Testis (tissue), 3 donors: ENCODE measurements around the gene FER1L5. TPM values are rescaled to one million over a fixed set of nuclear protein-coding genes. Genes with fewer than 3 reads are reported as not detected.

Experiments
- DNase-seq: peaks from one replicate; pipeline ENCODE4 v3.0.0-alpha.2; 2019
- H3K27ac ChIP-seq, 2 donors: fragments of 200-600 bp; sonication (generic); one replicate each; pipeline ENCODE4 v1.5.1; 2019
- H3K27me3 ChIP-seq: fragments of 200-600 bp; sonication (generic); one replicate; pipeline ENCODE4 v1.5.1; 2019
- H3K36me3 ChIP-seq: fragments of 200-600 bp; sonication (generic); one replicate; pipeline ENCODE4 v1.5.1; 2017; ENCODE audit warnings: low read depth; ENCODE audit errors: missing control alignments
- H3K4me1 ChIP-seq: fragments of 200-600 bp; sonication (generic); one replicate; pipeline ENCODE4 v1.5.1; 2019
- H3K4me3 ChIP-seq, 2 donors: fragments of 200-600 bp; sonication (generic); one replicate each; pipeline ENCODE4 v1.5.1; 2017 to 2019
- H3K9me3 ChIP-seq: fragments of 200-600 bp; sonication (generic); one replicate; pipeline ENCODE4 v1.5.1; 2017
- POLR2A ChIP-seq: fragments of 450-650 bp; IDR thresholded peaks from one replicate; pipeline ENCODE4 v1.6.1; 2017; ENCODE audit warnings: antibody characterized with exemption, mild to moderate bottlenecking, moderate library complexity
- WGBS, 2 donors: methylation state at CpG; one replicate each; pipeline ENCODE4 v1.1.5; 2018; 5-methylcytosine and 5-hydroxymethylcytosine counted together
- intact Hi-C: fragments of 100-400 bp; cut with DNase I; formaldehyde crosslinking; loops from one replicate; pipeline ENCODE4 v1.15.1; 2023; ENCODE audit warnings: low total_unique reads
- polyA plus RNA-seq: library from polyadenylated mRNA; stranded (reverse); fragments of 350-450 nt; fragmentation: Illumina TruSeq; extraction: RNeasy Lipid Tissue Mini Kit (QIAGEN cat#74804); gene quantifications from one replicate; pipeline ENCODE4 v1.2.3, GENCODE V29; 2014; ENCODE audit warnings: low read depth, low replicate concordance; ENCODE audit not compliant: insufficient read depth
- total RNA-seq, 2 donors: library from RNA; depleted of rRNA; stranded (reverse); fragments of >200 nt; gene quantifications; one replicate each; pipeline ENCODE4 v1.2.3, GENCODE V29; 2016
- TF ChIP-seq, protein P1 (sequence below), 3 experiments: fragments of 450-650 bp in 2 of 3; fragments of 200-600 bp in 1 of 3; sonication (generic) in 1 of 3; IDR thresholded peaks; one replicate each; pipeline ENCODE4 v1.5.1; 2016 to 2019; ENCODE audit warnings: antibody characterized with exemption in 3 of 3, mild to moderate bottlenecking in 2 of 3, moderate library complexity in 1 of 3

Gene FER1L5
- total and polyA plus RNA-seq, 3 donors from 2014 or later: 7.1 to 15.3 (median 15.0) TPM

DNA sequence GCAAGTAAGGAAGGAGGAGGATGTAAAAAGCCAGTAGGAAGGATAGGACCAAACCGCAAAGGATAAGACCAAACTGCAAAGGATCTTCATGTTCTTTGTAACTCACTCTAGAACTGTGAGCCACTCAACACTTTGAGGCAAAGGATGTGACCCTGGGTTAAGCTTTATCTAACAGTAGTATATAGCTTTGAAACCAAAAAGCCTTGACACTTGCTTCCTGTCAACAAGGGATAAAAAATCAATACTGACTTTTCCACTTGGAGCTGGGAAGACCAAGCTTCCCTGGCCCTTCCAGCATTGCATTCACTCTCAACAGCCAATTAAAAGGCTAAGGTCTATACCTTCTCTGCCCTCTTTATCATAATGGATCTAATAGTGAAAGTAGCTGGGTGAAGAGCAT, 26.4 kb upstream of the FER1L5 start:
- TF ChIP-seq POLR2A: no peak
- TF ChIP-seq, protein P1, sequence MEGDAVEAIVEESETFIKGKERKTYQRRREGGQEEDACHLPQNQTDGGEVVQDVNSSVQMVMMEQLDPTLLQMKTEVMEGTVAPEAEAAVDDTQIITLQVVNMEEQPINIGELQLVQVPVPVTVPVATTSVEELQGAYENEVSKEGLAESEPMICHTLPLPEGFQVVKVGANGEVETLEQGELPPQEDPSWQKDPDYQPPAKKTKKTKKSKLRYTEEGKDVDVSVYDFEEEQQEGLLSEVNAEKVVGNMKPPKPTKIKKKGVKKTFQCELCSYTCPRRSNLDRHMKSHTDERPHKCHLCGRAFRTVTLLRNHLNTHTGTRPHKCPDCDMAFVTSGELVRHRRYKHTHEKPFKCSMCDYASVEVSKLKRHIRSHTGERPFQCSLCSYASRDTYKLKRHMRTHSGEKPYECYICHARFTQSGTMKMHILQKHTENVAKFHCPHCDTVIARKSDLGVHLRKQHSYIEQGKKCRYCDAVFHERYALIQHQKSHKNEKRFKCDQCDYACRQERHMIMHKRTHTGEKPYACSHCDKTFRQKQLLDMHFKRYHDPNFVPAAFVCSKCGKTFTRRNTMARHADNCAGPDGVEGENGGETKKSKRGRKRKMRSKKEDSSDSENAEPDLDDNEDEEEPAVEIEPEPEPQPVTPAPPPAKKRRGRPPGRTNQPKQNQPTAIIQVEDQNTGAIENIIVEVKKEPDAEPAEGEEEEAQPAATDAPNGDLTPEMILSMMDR (IDR thresholded peaks at IDR 0.05): no peak
- Histone ChIP-seq H3K27me3 (no peaks in the 10 kb centered on the region), H3K27ac (no peak overlapping the region), H3K9me3 (no peaks in the 10 kb centered on the region), H3K4me1 (no peaks in the 10 kb centered on the region), H3K4me3 (no peak overlapping the region), H3K36me3 (no peaks in the 10 kb centered on the region)
- 62 to 65% methylated on average over 1 of the region's 1 CpG for WGBS, 2 donors
- DNase-seq: no peak
- intact Hi-C loops: no loop called here

DNA sequence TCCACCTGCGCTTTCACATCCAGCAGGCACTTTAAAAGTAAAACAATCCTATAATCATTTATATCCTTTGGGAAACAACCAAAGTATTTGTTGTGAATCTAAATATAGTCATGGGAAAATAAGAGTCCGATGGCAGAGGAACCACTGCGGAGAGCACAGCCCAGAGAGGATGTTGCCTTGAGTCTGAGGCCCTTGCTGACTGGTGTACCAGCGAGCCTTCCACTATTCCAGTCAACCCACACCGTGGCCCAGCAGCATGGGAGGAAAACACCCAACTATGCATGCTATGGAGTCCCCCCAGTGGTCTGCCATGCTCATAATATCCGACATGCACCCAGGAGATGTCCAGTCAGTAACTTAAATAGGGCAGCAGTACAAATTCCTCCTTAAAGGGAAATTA, 26.0 kb upstream of the FER1L5 start:
- 87 to 88% methylated on average over 6 of the region's 6 CpGs for WGBS, 2 donors
- H3K36me3 ChIP-seq: no peaks in the 10 kb centered on the region
- H3K9me3 ChIP-seq: no peaks in the 10 kb centered on the region
- H3K4me1 ChIP-seq: no peaks in the 10 kb centered on the region
- no peak for DNase-seq
- no peak overlapping the region for H3K4me3 ChIP-seq
- TF ChIP-seq, protein P1 (IDR thresholded peaks at IDR 0.05): no peak
- TF ChIP-seq POLR2A: no peak
- no peaks in the 10 kb centered on the region for H3K27me3 ChIP-seq
- intact Hi-C loops: no loop called here
- H3K27ac ChIP-seq: no peak overlapping the region

DNA sequence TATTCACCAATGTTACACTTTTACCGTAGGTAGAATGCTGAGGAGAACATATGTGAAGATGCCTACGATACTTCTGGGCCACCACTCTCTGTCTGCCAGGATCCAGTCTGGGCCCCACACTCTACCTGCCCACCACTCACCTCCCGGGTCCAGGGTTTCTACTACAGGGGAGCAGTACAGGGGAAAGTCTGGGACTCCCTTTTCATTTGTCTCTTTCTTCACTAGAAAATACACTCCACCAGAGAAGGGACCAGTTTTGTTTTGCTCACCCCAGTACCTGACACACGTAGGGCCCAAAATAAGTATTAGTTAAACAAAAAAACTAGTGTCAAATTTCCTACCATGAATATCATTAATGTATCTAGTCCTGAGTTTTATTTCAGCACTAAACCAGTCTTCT, 25.6 kb upstream of the FER1L5 start:
- no peaks in the 10 kb centered on the region for H3K9me3 ChIP-seq
- H3K36me3 ChIP-seq: no peaks in the 10 kb centered on the region
- H3K27me3 ChIP-seq: no peaks in the 10 kb centered on the region
- H3K27ac ChIP-seq: no peak overlapping the region
- H3K4me3 ChIP-seq: no peak overlapping the region
- 93% methylated on average over 4 of the region's 4 CpGs for WGBS, 2 donors
- no peak for DNase-seq
- H3K4me1 ChIP-seq: no peaks in the 10 kb centered on the region
- intact Hi-C loops: no loop called here
- TF ChIP-seq POLR2A: no peak
- TF ChIP-seq, protein P1 (IDR thresholded peaks at IDR 0.05): no peak

DNA sequence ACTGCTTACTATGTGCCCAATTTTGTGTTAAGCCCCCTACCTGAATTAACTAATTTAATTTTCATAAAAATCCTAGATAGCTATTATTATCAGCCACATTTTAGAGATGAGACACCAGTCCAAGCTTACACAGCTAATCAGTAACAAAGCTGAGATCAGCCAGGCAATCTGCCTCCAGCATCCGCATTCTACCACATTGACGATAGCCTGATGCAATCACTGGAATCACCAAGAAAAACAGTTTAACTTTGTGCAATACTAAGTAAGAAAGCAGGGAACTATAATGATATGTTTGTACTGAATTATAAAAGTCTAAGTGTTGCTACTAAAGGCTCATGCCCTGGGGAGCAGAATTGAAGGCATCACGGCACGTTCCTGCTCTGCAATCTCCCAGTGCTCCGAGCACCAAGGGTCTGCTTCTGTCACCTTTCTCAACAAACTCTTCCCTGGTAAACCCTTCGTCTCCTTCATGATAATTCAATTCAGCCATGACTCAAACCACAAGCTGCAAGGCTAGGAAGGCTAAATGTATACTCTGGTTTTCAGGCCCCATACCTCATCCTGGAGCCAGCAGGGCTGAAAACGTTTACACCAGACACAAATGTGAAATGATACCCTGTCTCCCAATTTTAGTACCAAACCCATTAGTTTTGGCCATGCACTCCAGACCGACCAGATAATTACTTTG, 23.8 kb upstream of the FER1L5 start:
- H3K4me3 ChIP-seq: no peak overlapping the region
- H3K27me3 ChIP-seq: no peaks in the 10 kb centered on the region
- no peaks in the 10 kb centered on the region for H3K4me1 ChIP-seq
- no peaks in the 10 kb centered on the region for H3K36me3 ChIP-seq
- intact Hi-C loops: no loop called here
- WGBS, 2 donors: 83 to 88% methylated on average over 8 of the region's 8 CpGs
- DNase-seq: no peak
- no peaks in the 10 kb centered on the region for H3K9me3 ChIP-seq
- TF ChIP-seq POLR2A: no peak
- TF ChIP-seq, protein P1 (IDR thresholded peaks at IDR 0.05): no peak
- H3K27ac ChIP-seq: no peak overlapping the region

DNA sequence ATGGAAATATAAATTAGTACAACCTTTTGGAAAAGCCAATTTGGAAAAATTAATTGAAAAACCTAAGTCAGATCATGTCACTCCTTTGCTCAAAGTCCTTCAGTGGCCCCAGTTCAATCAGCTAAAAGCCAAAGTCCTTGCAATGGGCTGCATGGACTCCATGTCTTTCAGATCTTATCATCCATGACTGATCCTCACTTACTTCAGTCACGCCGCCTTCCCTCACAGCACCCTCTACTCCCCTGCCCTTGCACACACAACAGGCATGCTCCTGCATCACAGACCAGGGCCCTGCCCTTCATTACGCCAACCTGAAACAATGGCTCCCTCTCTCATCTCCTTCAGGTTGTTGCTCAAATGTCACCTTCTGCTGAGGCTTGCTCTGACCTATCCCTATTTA, 20.0 kb upstream of the FER1L5 start:
- Histone ChIP-seq H3K27me3 (no peaks in the 10 kb centered on the region), H3K27ac (no peak overlapping the region), H3K9me3 (no peaks in the 10 kb centered on the region), H3K4me3 (no peak overlapping the region), H3K36me3 (no peaks in the 10 kb centered on the region), H3K4me1 (peaks cover 4% of the 10 kb centered on the region)
- TF ChIP-seq POLR2A: no peak
- intact Hi-C loops: no loop called here
- no peak for DNase-seq
- 93 to 99% methylated on average over 3 of the region's 3 CpGs for WGBS, 2 donors
